Naive thymus-derived CD8-positive, alpha-beta T cell (primary cell): Measurements from ENCODE around the gene EPHB4. TPM values are rescaled to one million over a fixed set of nuclear protein-coding genes. Genes with fewer than 3 reads are reported as not detected.

ENCODE experiments used
- ATAC-seq, 2 donors: fragments of 150-1000 bp; cut with Tn5 transposase in 1 of 2; sonication (Bioruptor Pico), chemical (Tn5 transposase) in 1 of 2; 1 replicate in 1 of 2; 2 replicates in 1 of 2; pipeline ENCODE4 v1.10.0; 2021; ENCODE audit warnings: mild to moderate bottlenecking in 2 of 2, moderate library complexity in 2 of 2
- POLR2A ChIA-PET: fragments of 350-600 bp; sonication (Branson Sonifier 250); formaldehyde crosslinking; loops from one replicate; lab custom pipeline; 2021; ENCODE audit warnings: antibody characterized with exemption; lab: Charles Lee
- DNase-seq, 10 donors: peaks; one replicate each; pipeline versions ENCODE4 v3.0.0 to v3.0.0-alpha.2; 2020 to 2022
- H3K27ac Mint-ChIP-seq, 10 donors: one replicate each; pipeline ENCODE4 v1.8.0; 2020 to 2022; ENCODE audit warnings: mild to moderate bottlenecking in 10 of 10, mixed read lengths in 10 of 10, moderate library complexity in 4 of 10, inconsistent platforms in 1 of 10
- H3K27me3 Mint-ChIP-seq, 5 donors: one replicate each; pipeline ENCODE4 v1.8.0; 2021 to 2022; ENCODE audit warnings: mixed read lengths in 5 of 5
- H3K36me3 Mint-ChIP-seq, 3 donors: one replicate each; pipeline ENCODE4 v1.8.0; 2020 to 2022; ENCODE audit warnings: mixed read lengths in 3 of 3, mild to moderate bottlenecking in 2 of 3, inconsistent platforms in 1 of 3
- H3K4me1 Mint-ChIP-seq, 4 donors: one replicate each; pipeline ENCODE4 v1.8.0; 2021 to 2022; ENCODE audit warnings: mixed read lengths in 4 of 4
- H3K4me3 Mint-ChIP-seq, 10 donors: one replicate each; pipeline ENCODE4 v1.8.0; 2020 to 2022; ENCODE audit warnings: mild to moderate bottlenecking in 10 of 10, mixed read lengths in 10 of 10, moderate library complexity in 6 of 10, inconsistent platforms in 1 of 10
- H3K9me3 Mint-ChIP-seq, 9 donors: one replicate each; pipeline ENCODE4 v1.8.0; 2020 to 2022; ENCODE audit warnings: mixed read lengths in 9 of 9, mild to moderate bottlenecking in 3 of 9, inconsistent platforms in 1 of 9, moderate library complexity in 1 of 9
- polyA plus RNA-seq, 3 donors: library from polyadenylated mRNA; unstranded; fragments of 300-500 nt; fragmentation: Illumina TruSeq; gene quantifications; one replicate each; pipeline ENCODE4 v1.2.3, GENCODE V29; 2021
- total RNA-seq, 8 experiments: library from RNA in 2 of 8; stranded (reverse) in 2 of 8; gene quantifications; one replicate each; pipeline ENCODE4 v1.2.3 and lab custom pipeline; 2021 to 2026

The EPHB4 gene
- total and polyA plus RNA-seq, 5 experiments from 2014 or later: 0.18 to 12.3 (median 6.1) TPM; not detected in 1

DNA sequence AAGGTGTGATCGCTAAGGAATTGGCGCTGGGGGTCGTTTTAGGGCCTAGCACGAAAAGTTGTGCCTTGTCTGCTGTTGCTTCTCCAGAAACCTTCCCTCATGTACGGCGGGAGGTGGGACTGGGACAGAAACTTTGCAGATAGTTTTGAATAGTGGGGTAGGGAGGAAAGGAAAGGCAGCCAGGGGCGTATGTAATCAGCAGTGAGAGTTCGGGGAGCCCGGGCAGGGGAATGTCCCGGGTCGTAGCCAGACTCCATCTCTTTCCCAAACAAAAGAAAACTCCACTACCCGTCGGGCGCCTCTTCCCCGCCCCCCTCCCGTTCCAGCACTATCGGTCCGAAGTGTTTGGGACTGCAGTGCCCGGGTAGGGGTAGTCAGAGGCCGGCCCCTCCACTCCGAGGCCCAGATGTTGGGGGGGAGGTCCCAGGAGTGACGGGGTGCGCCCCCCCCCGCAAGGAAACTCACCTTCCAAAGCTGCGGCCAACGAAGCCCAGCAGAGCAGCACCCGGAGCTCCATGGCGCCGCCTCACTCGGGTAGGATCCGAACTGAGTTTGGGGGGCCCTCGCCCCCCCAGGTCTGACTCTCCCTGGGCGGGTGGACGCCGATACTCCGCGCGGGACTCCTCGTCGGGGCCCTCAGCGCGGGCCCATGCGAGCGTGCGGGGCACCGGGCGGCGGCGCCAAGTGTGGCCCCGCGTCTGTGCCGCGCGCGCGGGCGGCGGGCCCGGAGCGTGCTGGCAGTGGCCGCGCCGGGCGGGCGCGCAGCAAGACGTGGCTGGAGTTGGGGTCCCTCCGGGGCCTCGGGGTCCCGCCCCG lies 601 bp downstream of the EPHB4 start:
- Mint-ChIP-seq H3K27me3 (peaks cover 11 to 49% (median 31%) of the 10 kb centered on the region in 5 donors), H3K4me1 (peaks cover 16 to 30% (median 26%) of the 10 kb centered on the region in 4 donors), H3K27ac (peak overlapping the region in 3 of 10 donors; percentile 3 to 73 (median 44)), H3K36me3 (peaks cover 0 to 15% (median 2%) of the 10 kb centered on the region in 3 donors), H3K4me3 (peak overlapping the region; percentile 40 to 82 (median 74)), H3K9me3 (no peaks in the 10 kb centered on the region)
- ATAC-seq: peak; percentile 68 to 74
- POLR2A ChIA-PET: interaction anchor here (0.6 to 1.4 kb wide), 5 partner anchors 10 to 1615 kb away, joined by 3 to 7 read pairs (median 4); partner anchors contain the start of gene SRRT
- peak in 1 of 10 donors; percentile 7 for DNase-seq

- Mint-ChIP-seq H3K27me3 (peaks cover 11 to 49% (median 31%) of the 10 kb centered on the region in 5 donors), H3K4me1 (peaks cover 16 to 30% (median 26%) of the 10 kb centered on the region in 4 donors), H3K9me3 (no peaks in the 10 kb centered on the region), H3K27ac (peak overlapping the region in 4 of 10 donors; percentile 3 to 89 (median 39)), H3K36me3 (peaks cover 0 to 19% (median 2%) of the 10 kb centered on the region in 3 donors), H3K4me3 (peak overlapping the region; percentile 40 to 82 (median 74))
- no peak for ATAC-seq
- DNase-seq: no peak
- POLR2A ChIA-PET: no interaction called here
Observed at GRCh38 chr7:100825751-100826513, 1.4 kb downstream of the EPHB4 start.

- no peak for DNase-seq
- peak overlapping the region in 1 of 10 donors; percentile 2 for H3K4me3 Mint-ChIP-seq
- peaks cover 11 to 49% (median 31%) of the 10 kb centered on the region in 5 donors for H3K27me3 Mint-ChIP-seq
- POLR2A ChIA-PET: no interaction called here
- peaks cover 0 to 22% (median 7%) of the 10 kb centered on the region in 3 donors for H3K36me3 Mint-ChIP-seq
- H3K4me1 Mint-ChIP-seq: peaks cover 16 to 30% (median 26%) of the 10 kb centered on the region in 4 donors
- no peak for ATAC-seq
- H3K9me3 Mint-ChIP-seq: no peaks in the 10 kb centered on the region
- peak overlapping the region in 1 of 10 donors; percentile 89 for H3K27ac Mint-ChIP-seq
Observed at GRCh38 chr7:100825215-100825671, 2.1 kb downstream of the EPHB4 start.

- POLR2A ChIA-PET: no interaction called here
- ATAC-seq (no peak), DNase-seq (no peak)
- no peak overlapping the region for H3K27ac Mint-ChIP-seq
- no peaks in the 10 kb centered on the region for H3K9me3 Mint-ChIP-seq
- H3K36me3 Mint-ChIP-seq: peaks cover 0 to 22% (median 9%) of the 10 kb centered on the region in 3 donors
- peaks cover 11 to 49% (median 31%) of the 10 kb centered on the region in 5 donors for H3K27me3 Mint-ChIP-seq
- peak overlapping the region in 1 of 10 donors; percentile 24 for H3K4me3 Mint-ChIP-seq
- peaks cover 16 to 30% (median 26%) of the 10 kb centered on the region in 4 donors for H3K4me1 Mint-ChIP-seq
Observed at GRCh38 chr7:100824499-100825214, 2.7 kb downstream of the EPHB4 start.

DNA sequence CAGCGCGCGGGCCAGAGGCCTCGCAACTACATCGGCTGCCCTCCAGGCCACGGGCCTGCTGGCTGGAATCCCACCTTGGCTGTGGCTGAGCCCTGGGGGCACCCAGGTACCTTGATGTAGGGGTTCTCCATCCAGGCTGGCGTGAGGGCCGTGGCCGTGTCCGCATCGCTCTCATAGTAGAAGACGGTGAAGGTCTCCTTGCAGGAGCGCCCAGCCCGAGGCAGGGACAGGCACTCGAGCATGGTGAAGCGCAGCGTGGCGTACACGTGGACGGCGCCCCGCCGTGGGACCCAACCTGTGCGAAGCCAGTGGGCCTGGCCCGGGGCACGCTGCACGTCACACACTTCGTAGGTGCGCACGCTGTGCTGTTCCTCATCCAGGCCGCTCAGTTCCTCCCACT lies 3.8 kb downstream of the EPHB4 start:
- peaks cover 10 to 44% (median 29%) of the 10 kb centered on the region in 5 donors for H3K27me3 Mint-ChIP-seq
- DNase-seq: no peak
- H3K9me3 Mint-ChIP-seq: no peaks in the 10 kb centered on the region
- POLR2A ChIA-PET: no interaction called here
- H3K27ac Mint-ChIP-seq: no peak overlapping the region
- H3K4me1 Mint-ChIP-seq: peaks cover 14 to 26% (median 22%) of the 10 kb centered on the region in 4 donors
- peaks cover 0 to 22% (median 9%) of the 10 kb centered on the region in 3 donors for H3K36me3 Mint-ChIP-seq
- no peak overlapping the region for H3K4me3 Mint-ChIP-seq
- no peak for ATAC-seq

DNA sequence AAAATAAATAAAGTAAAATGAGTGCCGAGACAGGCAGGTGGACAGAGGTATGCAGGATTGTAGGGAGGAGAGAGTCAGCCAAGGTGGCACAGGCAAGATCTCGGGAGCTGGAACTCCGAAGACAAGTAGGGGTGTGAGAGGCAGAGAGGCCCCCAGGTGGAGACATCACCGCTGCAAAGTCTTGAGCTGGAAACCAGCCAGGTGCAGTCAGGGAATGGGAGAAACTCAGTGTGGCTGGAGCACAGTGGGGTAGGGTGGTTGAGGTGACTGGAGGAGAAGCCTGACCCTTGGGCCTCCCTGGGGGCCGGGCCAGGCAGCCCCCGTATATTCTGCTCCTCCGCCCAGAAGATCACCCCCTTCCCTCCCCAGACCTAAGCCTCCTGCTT lies 4.2 kb downstream of the EPHB4 start:
- Mint-ChIP-seq H3K27me3 (peaks cover 10 to 40% (median 28%) of the 10 kb centered on the region in 5 donors), H3K9me3 (no peaks in the 10 kb centered on the region), H3K36me3 (peaks cover 0 to 22% (median 9%) of the 10 kb centered on the region in 3 donors), H3K4me3 (no peak overlapping the region), H3K27ac (no peak overlapping the region), H3K4me1 (peaks cover 14 to 22% (median 19%) of the 10 kb centered on the region in 4 donors)
- POLR2A ChIA-PET: no interaction called here
- ATAC-seq (no peak), DNase-seq (no peak)

- H3K27ac Mint-ChIP-seq: no peak overlapping the region
- no peaks in the 10 kb centered on the region for H3K9me3 Mint-ChIP-seq
- H3K4me1 Mint-ChIP-seq: peaks cover 11 to 15% (median 13%) of the 10 kb centered on the region in 4 donors
- no peak overlapping the region for H3K4me3 Mint-ChIP-seq
- peaks cover 7 to 34% (median 22%) of the 10 kb centered on the region in 5 donors for H3K27me3 Mint-ChIP-seq
- POLR2A ChIA-PET: interaction anchor here (0.6 kb wide), 1 partner anchor 31 kb away, joined by 4 read pairs; no protein-coding TSS in a partner anchor
- ATAC-seq (no peak), DNase-seq (no peak)
- peaks cover 0 to 19% (median 9%) of the 10 kb centered on the region in 3 donors for H3K36me3 Mint-ChIP-seq
Observed at GRCh38 chr7:100822236-100823139, 4.8 kb downstream of the EPHB4 start.

DNA sequence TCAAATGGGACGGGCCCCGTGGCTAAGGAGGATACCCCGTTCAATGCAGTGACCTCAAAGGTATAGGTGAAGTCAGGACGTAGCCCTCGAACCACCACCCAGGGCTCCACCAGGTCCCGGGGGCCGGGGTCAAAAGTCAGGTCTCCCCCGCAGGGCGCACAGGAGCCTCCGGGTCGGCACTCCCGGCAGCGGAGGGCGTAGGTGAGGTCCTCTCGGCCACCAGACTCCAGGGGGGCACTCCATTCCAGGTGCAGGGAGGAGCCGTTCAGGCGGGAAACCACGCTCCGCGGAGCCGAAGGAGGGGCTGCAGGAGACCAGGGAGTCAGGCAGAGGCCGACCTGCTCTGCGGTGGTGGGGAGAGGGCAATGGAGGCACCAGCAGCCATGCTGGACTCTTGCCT lies 7.7 kb downstream of the EPHB4 start:
- peak overlapping the region in 1 of 10 donors; percentile 47 for H3K27ac Mint-ChIP-seq
- H3K9me3 Mint-ChIP-seq: no peaks in the 10 kb centered on the region
- POLR2A ChIA-PET: no interaction called here
- H3K27me3 Mint-ChIP-seq: peaks cover 0 to 11% (median 6%) of the 10 kb centered on the region in 5 donors
- DNase-seq (no peak), ATAC-seq (no peak)
- no peaks in the 10 kb centered on the region for H3K4me1 Mint-ChIP-seq
- H3K36me3 Mint-ChIP-seq: peaks cover 0 to 25% (median 9%) of the 10 kb centered on the region in 3 donors
- no peak overlapping the region for H3K4me3 Mint-ChIP-seq

DNA sequence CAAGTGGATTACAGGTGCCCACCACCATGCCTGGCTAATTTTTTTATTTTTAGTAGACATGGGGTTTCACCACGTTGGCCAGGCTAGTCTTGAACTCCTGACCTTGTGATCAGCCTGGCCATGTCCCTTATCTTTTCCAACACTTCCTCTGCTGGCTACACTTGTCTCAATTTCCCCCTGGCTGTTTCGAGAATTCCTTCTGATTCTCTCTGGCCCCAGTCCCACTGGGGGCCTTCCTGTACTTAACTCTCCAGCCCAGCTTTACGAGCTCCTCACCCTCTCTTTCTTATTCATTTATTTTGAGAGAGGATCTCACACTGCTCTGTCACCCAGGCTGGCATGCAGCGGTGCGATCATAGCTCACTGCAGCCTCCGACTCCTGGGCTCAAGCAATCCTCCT lies 8.5 kb downstream of the EPHB4 start:
- POLR2A ChIA-PET: no interaction called here
- Mint-ChIP-seq H3K27me3 (peaks cover 0 to 4% (median 2%) of the 10 kb centered on the region in 5 donors), H3K27ac (peak overlapping the region in 1 of 10 donors; percentile 48), H3K4me1 (no peaks in the 10 kb centered on the region), H3K4me3 (no peak overlapping the region), H3K36me3 (peaks cover 0 to 27% (median 11%) of the 10 kb centered on the region in 3 donors), H3K9me3 (no peaks in the 10 kb centered on the region)
- DNase-seq (no peak), ATAC-seq (no peak)

GRCh38 chr7:100818366-100818765 lies 9.0 kb downstream of the EPHB4 start:
- POLR2A ChIA-PET: no interaction called here
- no peaks in the 10 kb centered on the region for H3K9me3 Mint-ChIP-seq
- peaks cover 0 to 2% (median 0%) of the 10 kb centered on the region in 5 donors for H3K27me3 Mint-ChIP-seq
- no peaks in the 10 kb centered on the region for H3K4me1 Mint-ChIP-seq
- no peak for ATAC-seq
- no peak overlapping the region for H3K27ac Mint-ChIP-seq
- H3K36me3 Mint-ChIP-seq: peaks cover 0 to 30% (median 11%) of the 10 kb centered on the region in 3 donors
- no peak overlapping the region for H3K4me3 Mint-ChIP-seq
- DNase-seq: no peak

GRCh38 chr7:100817097-100817496 lies 10.2 kb downstream of the EPHB4 start:
- H3K9me3 Mint-ChIP-seq: no peaks in the 10 kb centered on the region
- H3K4me1 Mint-ChIP-seq: no peaks in the 10 kb centered on the region
- no peak for ATAC-seq
- no peak for DNase-seq
- H3K36me3 Mint-ChIP-seq: peaks cover 0 to 30% (median 13%) of the 10 kb centered on the region in 3 donors
- no peaks in the 10 kb centered on the region for H3K27me3 Mint-ChIP-seq
- no peak overlapping the region for H3K4me3 Mint-ChIP-seq
- POLR2A ChIA-PET: interaction anchor here (0.7 kb wide), 2 partner anchors 37 to 118 kb away, joined by 3 to 7 read pairs; no protein-coding TSS in a partner anchor
- H3K27ac Mint-ChIP-seq: no peak overlapping the region
